ENCODE measurements around the gene UGT8. TPM values are rescaled to one million over a fixed set of nuclear protein-coding genes. Genes with fewer than 3 reads are reported as not detected.
"Not testable (repeated sequence)": the region's sequence is repeated elsewhere in the genome, so short reads cannot be mapped to it uniquely, and the experiment has no call there.

The UGT8 gene
- total RNA-seq, 4 donors from 2014 or later: 0.11 to 0.16 (median 0.15) TPM; not detected in 1

DNA sequence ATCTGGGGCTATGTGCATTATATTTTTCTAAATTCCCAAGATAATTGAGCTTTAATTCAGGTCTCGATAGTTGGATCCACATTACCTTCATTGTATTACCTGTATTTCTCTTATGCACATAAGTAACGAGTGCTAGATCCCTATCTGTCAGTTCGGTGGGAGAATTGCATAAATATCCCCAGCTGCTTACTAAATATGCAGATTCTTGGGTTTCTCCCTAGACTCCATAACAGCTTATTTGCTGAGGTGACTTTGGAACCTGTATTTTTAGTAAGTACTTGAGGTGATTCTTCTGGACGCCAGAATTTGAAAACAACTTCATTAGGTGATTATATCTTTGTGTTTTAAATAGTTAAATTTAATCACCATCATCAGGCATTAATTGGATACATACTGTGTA lies 15.0 kb downstream of the UGT8 start:
- no peak overlapping the region for H3K27ac ChIP-seq
- in situ Hi-C loops (cut with MboI; ENCODE audit: low sequenced_read_pairs in 4 of 4): no loop called here
- intact Hi-C loops (cut with DNase I; ENCODE audit: low total_unique reads): no loop called here
- no peaks in the 10 kb centered on the region for H3K4me1 ChIP-seq
- no peak for DNase-seq
- H3K9me3 ChIP-seq: no peaks in the 10 kb centered on the region
- no peak for ATAC-seq
- H3K27me3 ChIP-seq: no peaks in the 10 kb centered on the region
- no peaks in the 10 kb centered on the region for H3K36me3 ChIP-seq
- TF ChIP-seq CTCF (IDR thresholded peaks at IDR 0.05 in 4 of 5, conservative IDR thresholded peaks at IDR 0.05 in 1 of 5): no peak
- no peak overlapping the region for H3K4me3 ChIP-seq

DNA sequence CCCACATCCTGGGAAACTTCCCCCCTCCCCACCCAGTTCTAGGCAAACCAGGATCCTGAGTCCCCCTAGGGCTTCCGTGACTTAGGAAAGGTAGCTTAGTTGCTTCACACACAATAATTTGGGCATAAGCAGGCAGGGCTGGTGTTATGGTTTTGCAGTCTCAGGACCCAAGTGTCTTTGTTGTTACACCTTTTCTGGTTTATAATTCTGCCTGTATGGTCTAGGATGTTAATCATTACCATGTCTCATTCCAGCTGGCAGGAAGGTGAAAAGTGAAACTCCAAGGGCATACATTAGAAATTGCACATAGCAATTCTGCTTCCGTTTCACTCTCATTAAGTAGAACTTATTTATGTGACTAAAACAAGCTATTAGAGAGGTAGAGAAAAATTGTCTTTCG lies 16.8 kb downstream of the UGT8 start:
- intact Hi-C loops (cut with DNase I; ENCODE audit: low total_unique reads): no loop called here
- TF ChIP-seq POLR2A (IDR thresholded peaks at IDR 0.05) (no peak), CTCF (IDR thresholded peaks at IDR 0.05 in 4 of 5, conservative IDR thresholded peaks at IDR 0.05 in 1 of 5) (no peak)
- H3K27ac ChIP-seq: no peak overlapping the region

DNA sequence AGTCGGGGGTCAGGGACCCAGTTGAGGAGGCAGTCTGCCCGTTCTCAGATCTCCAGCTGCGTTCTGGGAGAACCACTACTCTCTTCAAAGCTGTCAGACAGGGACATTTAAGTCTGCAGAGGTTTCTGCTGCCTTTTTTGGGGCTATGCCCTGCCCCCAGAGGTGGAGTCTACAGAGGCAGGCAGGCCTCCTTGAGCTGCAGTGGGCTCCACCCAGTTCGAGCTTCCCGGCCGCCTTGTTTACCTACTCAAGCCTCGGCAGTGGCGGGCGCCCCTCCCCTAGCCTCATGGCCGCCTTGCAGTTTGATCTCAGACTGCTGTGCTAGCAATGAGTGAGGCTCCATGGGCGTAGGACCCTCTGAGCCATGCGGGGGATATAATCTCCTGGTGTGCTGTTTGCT lies 17.4 kb downstream of the UGT8 start:
- intact Hi-C loops (cut with DNase I; ENCODE audit: low total_unique reads); H3K9me3 ChIP-seq; ATAC-seq; H3K27me3 ChIP-seq; H3K36me3 ChIP-seq; DNase-seq; H3K27ac ChIP-seq; H3K4me1 ChIP-seq; in situ Hi-C loops (cut with MboI; ENCODE audit: low sequenced_read_pairs in 4 of 4); H3K4me3 ChIP-seq: not testable (repeated sequence)

More for the DNA sequence above, 16.8 kb downstream of the UGT8 start:
- no peaks in the 10 kb centered on the region for H3K4me1 ChIP-seq
- no peaks in the 10 kb centered on the region for H3K36me3 ChIP-seq
- no peak overlapping the region for H3K4me3 ChIP-seq
- ATAC-seq (no peak), DNase-seq (no peak)
- no peaks in the 10 kb centered on the region for H3K9me3 ChIP-seq
- in situ Hi-C loops (cut with MboI; ENCODE audit: low sequenced_read_pairs in 4 of 4): no loop called here
- H3K27me3 ChIP-seq: no peaks in the 10 kb centered on the region

GRCh38 chr4:114626196-114626595 lies 27.6 kb downstream of the UGT8 start:
- H3K36me3 ChIP-seq: no peaks in the 10 kb centered on the region
- no peak overlapping the region for H3K27ac ChIP-seq
- intact Hi-C loops (cut with DNase I; ENCODE audit: low total_unique reads): no loop called here
- no peak for TF ChIP-seq CTCF (IDR thresholded peaks at IDR 0.05 in 4 of 5, conservative IDR thresholded peaks at IDR 0.05 in 1 of 5)
- no peak for TF ChIP-seq POLR2A (IDR thresholded peaks at IDR 0.05)
- ATAC-seq (no peak), DNase-seq (no peak)
- no peak overlapping the region for H3K4me3 ChIP-seq
- in situ Hi-C loops (cut with MboI; ENCODE audit: low sequenced_read_pairs in 4 of 4): no loop called here
- H3K4me1 ChIP-seq: no peaks in the 10 kb centered on the region
- no peaks in the 10 kb centered on the region for H3K9me3 ChIP-seq
- H3K27me3 ChIP-seq: no peaks in the 10 kb centered on the region

GRCh38 chr4:114636192-114636935 lies 37.8 kb downstream of the UGT8 start:
- no peak for ATAC-seq
- DNase-seq: no peak
- TF ChIP-seq CTCF (IDR thresholded peaks at IDR 0.05 in 4 of 5, conservative IDR thresholded peaks at IDR 0.05 in 1 of 5) (no peak), POLR2A (IDR thresholded peaks at IDR 0.05) (no peak)
- Histone ChIP-seq H3K36me3 (no peaks in the 10 kb centered on the region), H3K27me3 (no peaks in the 10 kb centered on the region), H3K4me3 (no peak overlapping the region), H3K9me3 (no peaks in the 10 kb centered on the region), H3K27ac (no peak overlapping the region), H3K4me1 (no peaks in the 10 kb centered on the region)
- in situ Hi-C loops (cut with MboI; ENCODE audit: low sequenced_read_pairs in 4 of 4) (no loop called here), intact Hi-C loops (cut with DNase I; ENCODE audit: low total_unique reads) (no loop called here)
